Right lobe of liver (tissue), 4 donors: ENCODE measurements around the gene MRPS14.

Experiments used
- CTCF ChIP-seq, 4 donors: fragments of 200-600 bp in 3 of 4; fragments of 450-650 bp in 1 of 4; IDR thresholded peaks; one replicate each; pipeline versions ENCODE4 v1.5.1 to v1.8.0; 2016 to 2022; ENCODE audit warnings: antibody characterized with exemption in 4 of 4, mild to moderate bottlenecking in 2 of 4
- POLR2A ChIP-seq: fragments of 450-650 bp; IDR thresholded peaks from one replicate; pipeline ENCODE4 v1.6.1; 2017; ENCODE audit warnings: antibody characterized with exemption, mild to moderate bottlenecking
- donor health status: DM: no; HTN: no; CAD: no.
- donor health status: DM: no; HTN: no; CAD: no.
- donor health status: DM: no; HTN: yes; CAD: no.

GRCh38 chr1:174975764-174976163 is 47.5 kb downstream of the MRPS14 start:
- TF ChIP-seq CTCF (IDR thresholded peaks at IDR 0.05): no peak
- no peak for TF ChIP-seq POLR2A
